Measurements from ENCODE around the gene TNFRSF13B. TPM values are rescaled to one million over a fixed set of nuclear protein-coding genes. Genes with fewer than 3 reads are reported as not detected.

The TNFRSF13B gene
- total RNA-seq, 1 experiment from 2014 or later, result not detected

GRCh38 chr17:16987066-16987829 lies 15.3 kb upstream of the TNFRSF13B start:
- ChIA-PET POLR2A (interaction anchor here (0.6 kb wide), 1 partner anchor 111 kb away, joined by 4 read pairs; no protein-coding TSS in a partner anchor), CTCF (no interaction called here)
- intact Hi-C loops (cut with micrococcal nuclease; ENCODE audit: unreplicated experiment), result loop anchor here (10.0 kb wide), 1 partner anchor 72 kb away; no protein-coding TSS in a partner anchor
- Histone ChIP-seq H3K27me3 (ENCODE audit: control insufficient read depth, insufficient read depth, low read length) (no peaks in the 10 kb centered on the region), H3K27ac (ENCODE audit: low read length) (no peak overlapping the region), H3K9me3 (ENCODE audit: control insufficient read depth, insufficient read depth, low read depth, low read length) (no peaks in the 10 kb centered on the region), H3K4me3 (ENCODE audit: low read depth in 2 of 2, low read length in 2 of 2) (no peak overlapping the region), H3K4me1 (ENCODE audit: control insufficient read depth, insufficient read depth, low read length) (no peaks in the 10 kb centered on the region), H3K36me3 (ENCODE audit: control insufficient read depth, insufficient read depth, low read length) (no peaks in the 10 kb centered on the region)
- in situ Hi-C loops (cut with HindIII; ENCODE audit: low pct_unique_long_range_greater_than_20kb, low sequenced_read_pairs), result no loop called here
- TF ChIP-seq CTCF (IDR thresholded peaks at IDR 0.05) (no peak), SIN3A (IDR thresholded peaks at IDR 0.05; ENCODE audit: borderline replicate concordance, insufficient read depth, low read depth, low read length) (no peak), POLR2AphosphoS5 (IDR thresholded peaks at IDR 0.05; ENCODE audit: low read depth, low read length) (no peak), TCF7L2 (IDR thresholded peaks at IDR 0.05; ENCODE audit: low read depth, low read length) (no peak), REST (IDR thresholded peaks at IDR 0.05; ENCODE audit: insufficient read depth in 1 of 2, low read depth in 2 of 2, low read length in 1 of 2) (no peak)
- ATAC-seq (no peak), DNase-seq (ENCODE audit: low read depth, low spot score) (no peak)
- BruUV-seq (replicated peaks), result no TSS peak

- Histone ChIP-seq H3K27me3 (ENCODE audit: control insufficient read depth, insufficient read depth, low read length) (no peaks in the 10 kb centered on the region), H3K4me3 (ENCODE audit: low read depth in 2 of 2, low read length in 2 of 2) (no peak overlapping the region), H3K9me3 (ENCODE audit: control insufficient read depth, insufficient read depth, low read depth, low read length) (no peaks in the 10 kb centered on the region), H3K27ac (ENCODE audit: low read length) (no peak overlapping the region), H3K36me3 (ENCODE audit: control insufficient read depth, insufficient read depth, low read length) (no peaks in the 10 kb centered on the region), H3K4me1 (ENCODE audit: control insufficient read depth, insufficient read depth, low read length) (no peaks in the 10 kb centered on the region)
- intact Hi-C loops (cut with micrococcal nuclease; ENCODE audit: unreplicated experiment) (loop anchor here (10.0 kb wide), 1 partner anchor 72 kb away; no protein-coding TSS in a partner anchor), in situ Hi-C loops (cut with HindIII; ENCODE audit: low pct_unique_long_range_greater_than_20kb, low sequenced_read_pairs) (no loop called here)
- no peak for TF ChIP-seq CTCF (IDR thresholded peaks at IDR 0.05)
- TF ChIP-seq SIN3A (IDR thresholded peaks at IDR 0.05; ENCODE audit: borderline replicate concordance, insufficient read depth, low read depth, low read length), result no peak
- no peak for TF ChIP-seq TCF7L2 (IDR thresholded peaks at IDR 0.05; ENCODE audit: low read depth, low read length)
- TF ChIP-seq POLR2AphosphoS5 (IDR thresholded peaks at IDR 0.05; ENCODE audit: low read depth, low read length), result no peak
- no peak for TF ChIP-seq REST (IDR thresholded peaks at IDR 0.05; ENCODE audit: insufficient read depth in 1 of 2, low read depth in 2 of 2, low read length in 1 of 2)
- DNase-seq (ENCODE audit: low read depth, low spot score) (no peak), ATAC-seq (no peak)
- ChIA-PET CTCF (no interaction called here), POLR2A (no interaction called here)
- no TSS peak for BruUV-seq (replicated peaks)
Observed at GRCh38 chr17:16986391-16986790, 14.5 kb upstream of the TNFRSF13B start.
